Subcutaneous adipose tissue (tissue), 4 donors: ENCODE measurements around the gene NRARP. TPM values are rescaled to one million over a fixed set of nuclear protein-coding genes. Genes with fewer than 3 reads are reported as not detected.

ENCODE experiments used
- total RNA-seq, 4 donors: library from RNA; depleted of rRNA; stranded (reverse); fragments of >200 nt; gene quantifications; one replicate each; pipeline ENCODE4 v1.1.0, GENCODE V29; 2016
- TF ChIP-seq, protein P1 (sequence below): fragments of 450-650 bp; IDR thresholded peaks from one replicate; pipeline ENCODE4 v1.5.1; 2016; ENCODE audit warnings: low read depth, mild to moderate bottlenecking, control low read depth, antibody characterized with exemption, moderate library complexity

Gene NRARP
- total RNA-seq, 4 donors from 2014 or later, result 0.51 to 11.5 (median 2.9) TPM

DNA sequence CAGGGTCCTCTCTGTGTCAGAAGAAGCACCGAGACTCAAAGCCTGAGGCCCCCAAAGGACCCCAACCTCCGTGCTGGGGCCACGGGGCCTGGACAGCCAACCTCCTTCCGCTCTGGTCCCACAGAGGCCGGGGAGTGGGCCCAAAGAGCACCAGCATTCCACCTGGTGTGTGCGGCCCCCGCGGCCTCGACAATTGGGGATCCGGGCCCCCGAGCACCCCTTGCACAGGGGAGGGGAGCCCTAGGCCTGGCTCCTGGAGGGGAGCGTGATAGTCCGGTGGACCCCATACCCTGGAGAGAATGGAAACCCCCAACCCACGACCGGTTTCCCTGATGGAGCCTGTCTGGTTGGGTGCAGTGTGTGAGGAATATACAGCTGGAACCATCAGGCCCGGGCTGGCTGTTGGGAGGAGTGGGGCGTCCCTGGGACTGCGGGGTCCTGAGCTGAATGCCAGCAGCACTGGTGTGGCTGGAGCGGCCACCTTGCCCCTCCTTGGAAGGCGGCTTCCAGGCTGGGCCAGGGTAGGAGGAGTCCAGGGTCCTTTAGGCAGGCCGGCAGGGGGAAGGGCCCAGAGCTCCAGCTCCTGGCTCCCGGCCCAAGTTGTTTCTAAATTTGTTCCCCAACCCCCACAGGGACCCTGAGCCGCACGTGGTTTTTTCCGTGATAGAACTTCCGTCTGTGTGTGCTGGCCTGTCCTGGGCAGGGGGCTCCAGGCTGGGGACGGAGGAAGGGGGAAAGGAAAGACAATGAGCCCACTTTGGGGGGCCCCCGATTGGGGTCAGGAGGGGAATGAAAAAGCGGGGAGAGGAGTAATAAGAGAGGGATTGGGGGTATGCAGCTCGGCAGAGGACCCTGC lies 25.4 kb downstream of the NRARP start:
- TF ChIP-seq, protein P1, sequence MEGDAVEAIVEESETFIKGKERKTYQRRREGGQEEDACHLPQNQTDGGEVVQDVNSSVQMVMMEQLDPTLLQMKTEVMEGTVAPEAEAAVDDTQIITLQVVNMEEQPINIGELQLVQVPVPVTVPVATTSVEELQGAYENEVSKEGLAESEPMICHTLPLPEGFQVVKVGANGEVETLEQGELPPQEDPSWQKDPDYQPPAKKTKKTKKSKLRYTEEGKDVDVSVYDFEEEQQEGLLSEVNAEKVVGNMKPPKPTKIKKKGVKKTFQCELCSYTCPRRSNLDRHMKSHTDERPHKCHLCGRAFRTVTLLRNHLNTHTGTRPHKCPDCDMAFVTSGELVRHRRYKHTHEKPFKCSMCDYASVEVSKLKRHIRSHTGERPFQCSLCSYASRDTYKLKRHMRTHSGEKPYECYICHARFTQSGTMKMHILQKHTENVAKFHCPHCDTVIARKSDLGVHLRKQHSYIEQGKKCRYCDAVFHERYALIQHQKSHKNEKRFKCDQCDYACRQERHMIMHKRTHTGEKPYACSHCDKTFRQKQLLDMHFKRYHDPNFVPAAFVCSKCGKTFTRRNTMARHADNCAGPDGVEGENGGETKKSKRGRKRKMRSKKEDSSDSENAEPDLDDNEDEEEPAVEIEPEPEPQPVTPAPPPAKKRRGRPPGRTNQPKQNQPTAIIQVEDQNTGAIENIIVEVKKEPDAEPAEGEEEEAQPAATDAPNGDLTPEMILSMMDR, result no peak

DNA sequence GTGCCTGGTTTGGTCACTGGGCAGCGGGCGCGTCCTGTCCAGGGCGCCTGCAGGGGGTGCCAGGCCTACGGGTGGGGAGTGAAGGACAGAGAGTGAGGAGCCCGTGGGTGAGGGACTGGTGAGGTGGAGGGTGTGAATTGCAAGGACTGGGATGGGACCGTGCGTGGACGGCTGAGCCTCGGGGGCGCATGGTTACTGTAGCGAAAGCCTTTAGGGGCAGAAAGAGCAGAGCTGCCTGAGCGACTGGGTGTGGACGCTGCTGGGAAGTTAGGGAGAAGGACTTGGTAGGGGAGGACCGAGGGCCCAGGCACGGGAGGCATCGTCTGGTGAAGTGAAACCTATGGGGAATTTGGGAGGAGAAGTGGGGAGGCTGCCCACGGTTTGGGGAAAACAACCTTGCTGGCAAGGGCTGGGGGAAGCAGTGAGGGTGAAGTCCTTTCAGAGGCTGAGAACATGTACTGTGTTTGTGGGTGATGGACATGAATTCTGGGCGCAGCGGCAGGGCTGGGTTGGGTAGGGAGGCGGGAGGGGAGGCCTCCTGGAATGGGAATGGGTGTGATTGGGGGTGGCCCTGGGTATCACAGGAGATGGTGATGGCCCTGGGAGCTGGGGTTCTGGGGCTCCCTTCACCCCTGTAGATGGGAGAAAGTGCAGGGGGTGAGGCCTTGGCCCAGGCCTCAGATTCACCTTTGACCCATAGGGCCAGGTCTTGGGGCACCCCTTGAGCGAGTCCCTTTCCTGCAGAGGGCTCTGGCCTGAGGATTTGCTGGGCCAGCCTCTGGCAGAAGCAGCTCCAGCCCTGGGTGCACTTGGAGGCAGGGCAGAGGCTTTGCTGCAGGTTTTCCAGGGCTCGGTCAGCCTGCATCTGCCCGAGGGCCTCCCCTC lies 26.2 kb downstream of the NRARP start:
- TF ChIP-seq, protein P1, result no peak

DNA sequence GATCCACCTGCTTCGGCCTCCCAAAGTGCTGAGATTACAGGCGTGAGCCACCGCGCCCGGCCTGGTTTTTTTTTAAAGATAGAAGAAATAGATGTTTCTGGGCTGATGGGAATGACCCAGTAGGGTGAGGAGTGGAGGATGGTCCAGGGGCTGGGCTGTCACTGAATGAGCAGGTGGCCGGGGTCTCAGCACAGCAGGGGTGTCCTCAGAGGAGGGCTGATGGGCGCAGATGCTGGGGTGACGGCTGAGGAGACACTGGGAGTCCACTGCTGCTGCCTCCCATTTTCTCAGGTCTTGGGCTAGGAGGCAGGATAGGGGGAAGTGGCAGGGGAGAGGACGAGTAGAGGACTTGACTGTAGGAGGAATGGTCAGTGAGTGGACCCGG lies 26.9 kb downstream of the NRARP start:
- TF ChIP-seq, protein P1, result no peak

DNA sequence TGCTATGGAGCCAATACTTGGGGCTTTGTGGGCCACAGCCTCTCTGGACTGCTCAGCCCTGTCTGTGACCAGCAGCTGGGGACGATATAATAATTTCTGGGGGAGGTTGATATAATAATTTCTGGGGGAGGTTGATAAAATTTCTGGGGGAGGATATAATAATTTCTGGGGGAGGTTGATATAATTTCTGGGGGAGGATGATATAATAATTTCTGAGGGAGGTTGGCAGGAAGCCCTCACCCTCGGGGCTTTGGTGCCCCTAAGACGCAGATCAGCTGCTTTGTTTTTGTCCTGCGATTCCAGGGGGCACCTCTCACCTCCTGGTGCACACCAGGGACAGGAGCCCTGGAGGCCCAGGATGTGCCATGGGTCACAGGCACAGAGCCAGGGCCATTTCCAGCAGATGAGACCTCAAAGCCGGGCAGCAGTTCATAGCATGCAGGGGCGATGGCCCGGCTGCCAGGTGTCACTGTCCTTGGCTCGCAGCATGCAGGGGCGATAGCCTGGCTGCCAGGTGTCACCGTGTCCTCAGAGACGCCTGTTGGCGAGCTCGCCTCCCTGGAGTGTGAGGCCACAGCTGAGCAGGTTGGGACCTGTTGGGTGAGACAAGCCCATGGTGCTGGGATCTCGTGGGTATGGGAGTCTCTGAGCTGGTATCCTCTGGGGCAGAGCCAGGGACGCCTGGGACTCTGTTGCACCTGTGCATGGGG lies 28.3 kb downstream of the NRARP start:
- TF ChIP-seq, protein P1, result no peak

DNA sequence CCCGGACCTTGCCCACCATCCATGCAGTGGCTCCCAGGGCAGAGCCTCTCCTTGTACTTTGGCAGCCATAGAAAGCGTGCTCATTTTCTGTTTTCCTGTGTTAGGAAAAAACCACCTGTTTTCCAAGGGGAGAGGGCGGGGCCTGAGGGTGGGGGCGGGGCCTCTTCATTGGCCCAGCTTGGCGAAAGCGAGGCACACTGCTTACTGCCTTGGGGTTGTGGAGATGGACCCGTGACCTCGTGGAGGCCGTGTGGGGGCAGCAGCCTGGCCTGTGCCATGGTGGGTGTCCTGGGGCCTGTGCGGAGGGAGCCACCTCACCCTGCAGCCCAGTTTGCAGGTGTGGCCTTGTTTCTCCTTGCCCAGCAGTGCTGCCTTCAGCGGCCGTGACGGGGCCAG lies 29.0 kb downstream of the NRARP start:
- TF ChIP-seq, protein P1, result no peak

DNA sequence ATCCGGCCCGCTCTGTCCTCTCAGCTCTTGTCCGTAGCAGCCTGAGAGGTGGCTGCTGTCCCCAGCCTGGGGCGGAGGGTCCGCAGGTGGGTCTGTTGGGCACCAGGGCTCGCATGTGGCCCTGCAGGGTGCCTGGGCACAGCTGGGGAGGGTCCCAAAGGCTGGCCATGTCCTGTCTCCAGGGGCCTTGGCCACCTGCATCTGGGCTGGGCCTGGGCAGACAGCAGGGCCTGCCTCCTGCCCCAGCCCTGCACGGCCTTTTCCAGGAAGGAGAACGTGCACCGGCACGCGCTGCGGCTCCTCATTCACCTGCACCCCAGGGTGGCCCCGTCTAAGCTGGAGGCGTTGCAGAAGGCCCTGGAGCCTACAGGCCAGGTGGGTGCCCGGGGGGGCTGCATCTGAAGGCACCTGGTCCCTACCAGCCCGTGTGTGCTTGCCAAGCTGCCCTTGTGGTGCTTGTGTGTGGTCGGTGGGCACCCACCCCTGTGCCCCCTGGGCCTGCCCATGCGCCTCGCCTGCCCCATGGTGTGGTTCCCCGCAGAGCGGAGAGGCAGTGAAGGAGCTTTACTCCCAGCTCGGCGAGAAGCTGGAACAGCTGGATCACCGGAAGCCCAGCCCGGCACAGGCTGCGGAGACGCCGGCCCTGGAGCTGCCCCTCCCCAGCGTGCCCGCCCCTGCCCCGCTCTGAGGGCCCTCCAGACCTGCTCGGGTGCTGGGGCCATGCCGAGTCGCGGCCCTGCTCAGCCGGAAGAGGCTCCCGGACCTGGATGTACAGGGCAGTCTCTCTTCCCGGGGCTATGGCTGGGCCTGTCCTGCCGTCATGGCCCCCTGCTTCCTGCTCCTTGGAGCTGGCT lies 29.6 kb downstream of the NRARP start:
- TF ChIP-seq, protein P1, result no peak
